ENCODE data around the gene DGUOK. TPM values are rescaled to one million over a fixed set of nuclear protein-coding genes. Genes with fewer than 3 reads are reported as not detected.
A peak's percentile ranks its signal among the peaks of the same experiment; 100 is the strongest.

DGUOK gene
- polyA plus RNA-seq, 4 donors: 52.5 to 107 (median 86.3) TPM

GRCh38 chr2:73981081-73982001, 54.7 kb downstream of the DGUOK start:
- WGBS, 3 donors: 6 to 15% (median 14%) methylated on average over 31 of the region's 31 CpGs
- DNase-seq: peak; percentile 55 to 68
- Histone ChIP-seq H3K4me1 (ENCODE audit: control insufficient read depth in 3 of 3, insufficient read depth in 2 of 3, low read depth in 1 of 3, low read length in 2 of 3) (peaks cover 4 to 39% (median 9%) of the 10 kb centered on the region in 3 donors), H3K4me3 (ENCODE audit: low read depth in 1 of 3, low read length in 3 of 3) (peak overlapping the region in 2 of 3 donors; percentile 19 to 39), H3K27ac (ENCODE audit: low read depth in 1 of 3, low read length in 2 of 3) (peak overlapping the region in 1 of 3 donors; percentile 32), H3K27me3 (ENCODE audit: control insufficient read depth in 3 of 3, insufficient read depth in 3 of 3, low read length in 3 of 3) (peaks cover 0 to 15% (median 0%) of the 10 kb centered on the region in 3 donors), H3K9me3 (ENCODE audit: control insufficient read depth in 2 of 2, insufficient read depth in 1 of 2, low read depth in 1 of 2, low read length in 1 of 2) (no peaks in the 10 kb centered on the region), H3K36me3 (ENCODE audit: control insufficient read depth in 3 of 3, insufficient read depth in 2 of 3, low read depth in 1 of 3, low read length in 3 of 3) (peaks cover 0 to 5% (median 0%) of the 10 kb centered on the region in 3 donors)
- no peak for FAIRE-seq

GRCh38 chr2:73982140-73982617, 55.5 kb downstream of the DGUOK start:
- Histone ChIP-seq H3K9me3 (ENCODE audit: control insufficient read depth in 2 of 2, insufficient read depth in 1 of 2, low read depth in 1 of 2, low read length in 1 of 2) (no peaks in the 10 kb centered on the region), H3K4me3 (ENCODE audit: low read depth in 1 of 3, low read length in 3 of 3) (no peak overlapping the region), H3K4me1 (ENCODE audit: control insufficient read depth in 3 of 3, insufficient read depth in 2 of 3, low read depth in 1 of 3, low read length in 2 of 3) (peaks cover 4 to 48% (median 9%) of the 10 kb centered on the region in 3 donors), H3K27me3 (ENCODE audit: control insufficient read depth in 3 of 3, insufficient read depth in 3 of 3, low read length in 3 of 3) (peaks cover 0 to 15% (median 0%) of the 10 kb centered on the region in 3 donors), H3K36me3 (ENCODE audit: control insufficient read depth in 3 of 3, insufficient read depth in 2 of 3, low read depth in 1 of 3, low read length in 3 of 3) (peaks cover 0 to 9% (median 0%) of the 10 kb centered on the region in 3 donors), H3K27ac (ENCODE audit: low read depth in 1 of 3, low read length in 2 of 3) (peak overlapping the region in 2 of 3 donors; percentile 2 to 74)
- DNase-seq (peak; percentile 49 to 68), FAIRE-seq (no peak)
- WGBS, 3 donors: 30 to 66% (median 43%) methylated on average over 5 to 7 of the region's 7 CpGs

DNA sequence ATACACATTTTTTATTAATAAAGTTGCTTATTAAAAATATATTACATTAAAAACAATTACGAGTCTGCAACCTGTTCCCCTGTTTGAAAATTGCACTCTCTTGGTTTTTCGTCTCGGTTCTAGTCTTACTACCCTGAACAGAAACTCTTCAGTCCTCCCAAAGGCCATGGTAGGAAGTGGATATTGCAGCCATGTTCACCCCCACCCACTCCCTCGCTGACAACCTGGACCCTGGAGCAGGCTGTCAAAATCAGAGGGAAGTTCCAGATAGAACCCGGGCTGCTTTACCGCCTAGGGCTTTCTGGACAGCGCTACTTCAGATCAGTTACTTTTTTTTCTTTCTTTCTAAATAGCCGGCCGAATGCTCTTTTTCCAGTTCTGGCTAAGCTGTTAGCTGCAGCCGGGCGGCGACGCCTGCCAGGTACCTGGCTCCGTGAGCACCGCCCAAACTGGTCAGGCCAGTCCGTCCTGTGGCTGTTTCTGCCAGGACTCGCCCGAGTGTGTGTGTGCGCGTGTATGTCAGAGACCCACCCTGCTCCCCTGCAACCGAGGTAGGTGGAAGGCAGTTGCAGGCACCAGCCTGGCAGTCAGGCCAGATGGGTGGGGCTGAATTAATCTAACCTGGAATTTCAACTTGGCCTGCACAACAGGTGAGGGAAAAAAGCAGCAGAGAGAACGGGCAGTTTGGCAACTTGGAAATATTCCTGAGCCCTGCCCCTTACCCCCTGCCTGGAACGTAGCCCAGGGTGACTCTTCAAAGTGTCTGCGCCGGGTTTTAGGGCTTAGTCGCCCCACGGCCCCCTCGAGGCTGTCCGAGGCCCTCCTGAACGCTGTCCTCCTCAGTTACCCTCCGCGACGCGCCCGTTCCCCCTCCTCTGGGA, 56.9 kb downstream of the DGUOK start:
- 11 to 27% (median 24%) methylated on average over 35 of the region's 35 CpGs for WGBS, 3 donors
- no peak for FAIRE-seq

DNA sequence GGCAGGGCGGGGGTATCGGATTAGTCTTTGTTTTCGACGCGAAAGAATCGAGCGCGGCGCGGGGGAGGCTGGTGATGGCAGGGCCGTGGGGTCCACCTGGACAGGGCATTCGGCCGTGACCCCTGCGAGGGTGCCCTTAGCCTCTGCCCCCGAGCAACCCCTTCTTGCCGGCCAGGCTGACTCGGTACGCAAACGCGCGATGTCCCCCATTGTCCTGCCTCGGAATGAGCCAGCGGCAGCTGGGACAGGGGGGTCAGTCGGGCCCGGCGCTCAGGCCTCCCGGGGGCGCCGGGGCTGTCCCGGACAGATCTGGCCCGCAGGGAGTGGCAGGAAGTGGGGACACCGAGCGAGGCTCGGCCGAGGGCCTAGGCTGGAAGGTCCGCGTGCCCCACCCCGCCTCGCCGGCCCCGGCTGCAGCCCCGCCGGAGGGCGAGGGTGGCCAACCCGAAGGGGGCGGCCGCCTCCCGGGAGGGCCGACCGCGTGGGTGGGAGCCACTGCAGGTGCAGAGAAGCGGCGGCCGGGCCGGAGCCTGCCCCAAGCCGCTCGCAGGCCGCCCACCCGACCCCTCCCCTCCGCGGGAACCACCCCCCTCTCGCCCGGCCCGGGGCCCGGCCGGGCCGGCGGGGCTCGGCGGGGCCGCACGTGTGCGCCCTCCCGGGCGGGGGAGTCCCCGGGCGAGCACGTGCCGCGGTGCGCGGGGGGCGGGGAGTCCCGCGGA, 57.7 kb downstream of the DGUOK start, which contains the start of gene TET3:
Gene TET3, plus strand, starts transcription at position 708 of the 719 bp plus-strand sequence. CDS start 1,494 bp downstream, outside the sequence.
- Histone ChIP-seq H3K4me3 (ENCODE audit: low read depth in 1 of 3, low read length in 3 of 3) (peak within 1 kb of the TSS; percentile 69 to 83 (median 73)), H3K27ac (ENCODE audit: low read depth in 1 of 3, low read length in 2 of 3) (peak within 1 kb of the TSS; percentile 98 to 99 (median 99)), H3K9me3 (ENCODE audit: control insufficient read depth in 2 of 2, insufficient read depth in 1 of 2, low read depth in 1 of 2, low read length in 1 of 2) (no peaks in the 10 kb centered on the region), H3K27me3 (ENCODE audit: control insufficient read depth in 3 of 3, insufficient read depth in 3 of 3, low read length in 3 of 3) (peaks cover 0 to 5% (median 0%) of the 10 kb centered on the region in 3 donors), H3K36me3 (ENCODE audit: control insufficient read depth in 3 of 3, insufficient read depth in 2 of 3, low read depth in 1 of 3, low read length in 3 of 3) (peaks cover 0 to 16% (median 0%) of the 10 kb centered on the region in 3 donors), H3K4me1 (ENCODE audit: control insufficient read depth in 3 of 3, insufficient read depth in 2 of 3, low read depth in 1 of 3, low read length in 2 of 3) (peaks cover 4 to 60% (median 9%) of the 10 kb centered on the region in 3 donors)
- WGBS, 3 donors: 1 to 9% (median 2%) methylated on average over 29 to 85 of the region's 85 CpGs
- peak; percentile 50 to 79 for DNase-seq
- FAIRE-seq: no peak

More for the DNA sequence above, 56.9 kb downstream of the DGUOK start:
- Histone ChIP-seq H3K27me3 (ENCODE audit: control insufficient read depth in 3 of 3, insufficient read depth in 3 of 3, low read length in 3 of 3) (peaks cover 0 to 11% (median 0%) of the 10 kb centered on the region in 3 donors), H3K36me3 (ENCODE audit: control insufficient read depth in 3 of 3, insufficient read depth in 2 of 3, low read depth in 1 of 3, low read length in 3 of 3) (peaks cover 0 to 12% (median 0%) of the 10 kb centered on the region in 3 donors), H3K9me3 (ENCODE audit: control insufficient read depth in 2 of 2, insufficient read depth in 1 of 2, low read depth in 1 of 2, low read length in 1 of 2) (no peaks in the 10 kb centered on the region), H3K4me3 (ENCODE audit: low read depth in 1 of 3, low read length in 3 of 3) (peak overlapping the region; percentile 69 to 83 (median 73)), H3K4me1 (ENCODE audit: control insufficient read depth in 3 of 3, insufficient read depth in 2 of 3, low read depth in 1 of 3, low read length in 2 of 3) (peaks cover 4 to 60% (median 9%) of the 10 kb centered on the region in 3 donors), H3K27ac (ENCODE audit: low read depth in 1 of 3, low read length in 2 of 3) (peak overlapping the region; percentile 98 to 99 (median 99))
- peak; percentile 95 to 98 for DNase-seq

- H3K9me3 ChIP-seq (ENCODE audit: control insufficient read depth in 2 of 2, insufficient read depth in 1 of 2, low read depth in 1 of 2, low read length in 1 of 2): no peaks in the 10 kb centered on the region
- peaks cover 0 to 17% (median 0%) of the 10 kb centered on the region in 3 donors for H3K36me3 ChIP-seq (ENCODE audit: control insufficient read depth in 3 of 3, insufficient read depth in 2 of 3, low read depth in 1 of 3, low read length in 3 of 3)
- H3K27me3 ChIP-seq (ENCODE audit: control insufficient read depth in 3 of 3, insufficient read depth in 3 of 3, low read length in 3 of 3): peaks cover 0 to 5% (median 0%) of the 10 kb centered on the region in 3 donors
- peak overlapping the region in 2 of 3 donors; percentile 69 to 83 for H3K4me3 ChIP-seq (ENCODE audit: low read depth in 1 of 3, low read length in 3 of 3)
- peak; percentile 72 to 83 for DNase-seq
- H3K27ac ChIP-seq (ENCODE audit: low read depth in 1 of 3, low read length in 2 of 3): peak overlapping the region; percentile 46 to 99 (median 99)
- no peak for FAIRE-seq
- H3K4me1 ChIP-seq (ENCODE audit: control insufficient read depth in 3 of 3, insufficient read depth in 2 of 3, low read depth in 1 of 3, low read length in 2 of 3): peaks cover 4 to 60% (median 9%) of the 10 kb centered on the region in 3 donors
- WGBS, 3 donors: 0 to 1% methylated on average over 1 to 58 of the region's 58 CpGs; no CpG with 5 or more reads in 1 of the 3 donors
Measured at GRCh38 chr2:73984922-73985307, 58.2 kb downstream of the DGUOK start.

DNA sequence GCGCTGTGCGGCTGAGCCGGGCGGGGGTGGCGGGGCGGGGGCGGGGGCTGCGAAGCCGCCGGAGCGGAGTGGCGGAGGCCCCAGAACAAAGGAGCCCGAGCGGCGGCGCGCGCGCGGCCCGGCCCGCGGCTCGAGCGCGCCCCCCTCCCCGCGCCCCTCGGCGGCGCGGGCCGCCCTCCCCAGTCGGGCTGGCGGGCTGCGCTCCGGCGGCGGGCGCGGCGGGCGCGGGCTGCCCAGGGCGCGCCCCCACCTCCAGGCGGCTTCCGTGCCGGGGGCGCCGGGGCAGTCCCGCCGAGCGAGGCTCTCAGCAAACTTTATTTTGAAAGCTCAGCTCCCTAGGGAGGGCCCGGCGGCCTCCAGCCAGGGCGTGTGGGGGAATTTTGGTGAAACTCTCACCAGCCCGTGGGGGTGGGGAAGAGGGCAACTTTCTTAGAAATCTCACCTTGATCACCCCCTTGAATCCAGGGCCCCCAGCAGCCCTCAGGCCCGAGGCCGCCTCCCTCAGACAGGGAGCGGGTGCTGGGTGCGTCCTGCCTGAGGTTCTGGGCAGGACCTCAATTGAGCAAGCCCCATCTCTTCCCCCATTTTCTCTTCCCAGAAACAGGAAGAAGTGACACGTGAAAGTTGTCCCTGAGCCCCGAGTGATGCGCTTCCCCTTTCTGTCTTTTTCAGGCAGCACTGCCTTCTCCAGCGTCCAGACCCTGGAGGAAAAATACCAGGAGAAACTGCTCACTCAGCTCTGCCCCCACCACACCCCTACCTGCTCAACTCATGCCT, 58.8 kb downstream of the DGUOK start:
- Histone ChIP-seq H3K36me3 (ENCODE audit: control insufficient read depth in 3 of 3, insufficient read depth in 2 of 3, low read depth in 1 of 3, low read length in 3 of 3) (peaks cover 0 to 21% (median 0%) of the 10 kb centered on the region in 3 donors), H3K27me3 (ENCODE audit: control insufficient read depth in 3 of 3, insufficient read depth in 3 of 3, low read length in 3 of 3) (peaks cover 0 to 5% (median 0%) of the 10 kb centered on the region in 3 donors), H3K4me3 (ENCODE audit: low read depth in 1 of 3, low read length in 3 of 3) (peak overlapping the region; percentile 50 to 83 (median 69)), H3K9me3 (ENCODE audit: control insufficient read depth in 2 of 2, insufficient read depth in 1 of 2, low read depth in 1 of 2, low read length in 1 of 2) (no peaks in the 10 kb centered on the region), H3K27ac (ENCODE audit: low read depth in 1 of 3, low read length in 2 of 3) (peak overlapping the region; percentile 59 to 67 (median 66)), H3K4me1 (ENCODE audit: control insufficient read depth in 3 of 3, insufficient read depth in 2 of 3, low read depth in 1 of 3, low read length in 2 of 3) (peaks cover 4 to 55% (median 9%) of the 10 kb centered on the region in 3 donors)
- FAIRE-seq (no peak), DNase-seq (peak; percentile 41 to 60)
- 0 to 3% (median 2%) methylated on average over 17 to 66 of the region's 66 CpGs for WGBS, 3 donors
